K562 (cell line): Measurements from ENCODE around the gene TRMT2A. TPM values are rescaled to one million over a fixed set of nuclear protein-coding genes. Genes with fewer than 3 reads are reported as not detected.

Experiments used
- ATAC-seq: fragments of 200-7000 bp; cut with Tn5 transposase; 3 replicates; pipeline ENCODE4 v1.9.1; 2020; ENCODE audit warnings: moderate library complexity
- BruUV-seq: library from RNA; stranded (reverse); fragments of 400-500 nt; replicated peaks from 2 replicates; lab custom pipeline; 2021; lab: Mats Ljungman, UMichigan
- CTCF ChIA-PET: fragments of 300-600 bp; formaldehyde crosslinking; extraction: SDS; loops from one replicate; lab custom pipeline; 2021; ENCODE audit warnings: low intra/inter-chr PET ratio; lab: Yijun Ruan, JAX
- POLR2A ChIA-PET: fragments of 300-600, 350-650 bp; sonication (Branson Sonifier 250); formaldehyde crosslinking; extraction: SDS; loops from one replicate; lab custom pipeline; 2021; ENCODE audit warnings: antibody characterized with exemption, inconsistent platforms; lab: Yijun Ruan, JAX
- DNase-seq, 4 experiments: peaks; one replicate each; pipeline versions ENCODE4 v3.0.0 to v3.0.0-alpha.2; 2011 to 2018; ENCODE audit warnings: low spot score in 3 of 4, mixed read lengths in 3 of 4; ENCODE audit errors: extremely low read depth in 1 of 4
- FAIRE-seq: peaks from 2 replicates; lab custom pipeline; 2011; peaks lifted over from hg19 to GRCh38; lab: Jason Lieb, UNC
- H2AFZ ChIP-seq: 2 replicates; pipeline ENCODE4 v1.6.0; 2011; ENCODE audit warnings: low read depth, low read length, control low read depth, inconsistent platforms
- H3K27ac ChIP-seq: fragments of 200-600 bp; 3 replicates; pipeline ENCODE4 v1.8.0; 2011; ENCODE audit warnings: low read depth, mild to moderate bottlenecking, control low read depth, inconsistent platforms, low read length, moderate library complexity, mixed read lengths; ENCODE audit errors: extremely low read depth
- H3K27me3 ChIP-seq, 2 experiments: fragments of 300-600 bp in 1 of 2; 2 replicates in 1 of 2; 3 replicates in 1 of 2; pipeline versions ENCODE4 v1.6.0 to v1.8.0; 2011; ENCODE audit warnings: inconsistent platforms in 2 of 2, low read length in 2 of 2, mild to moderate bottlenecking in 1 of 2, mixed read lengths in 1 of 2, moderate library complexity in 1 of 2; ENCODE audit not compliant: control insufficient read depth in 2 of 2, insufficient read depth in 2 of 2
- H3K36me3 ChIP-seq: fragments of 300-600 bp; 3 replicates; pipeline ENCODE4 v1.8.0; 2011; ENCODE audit warnings: mild to moderate bottlenecking, low read length, inconsistent platforms; ENCODE audit not compliant: control insufficient read depth, insufficient read depth
- H3K4me1 ChIP-seq, 2 experiments: fragments of 200-600 bp in 1 of 2; replicated peaks in 1 of 2; 2 replicates in 1 of 2; 3 replicates in 1 of 2; pipeline versions ENCODE4 v1.5.1 to v1.8.0; 2011; ENCODE audit warnings: inconsistent platforms in 2 of 2, low read length in 2 of 2, mild to moderate bottlenecking in 1 of 2, mixed read lengths in 1 of 2, moderate library complexity in 1 of 2; ENCODE audit not compliant: control insufficient read depth in 2 of 2, insufficient read depth in 2 of 2
- H3K4me2 ChIP-seq: 2 replicates; pipeline ENCODE4 v1.6.1; 2011; ENCODE audit warnings: low read length, control low read depth, inconsistent platforms, mixed read lengths; ENCODE audit not compliant: insufficient read depth
- H3K4me3 ChIP-seq: fragments of 200-600 bp; sonication (generic), shearing (Covaris generic); 2 replicates; pipeline ENCODE4 v1.5.1; 2016; ENCODE audit warnings: control low read depth, inconsistent platforms
- H3K79me2 ChIP-seq: fragments of 200-600 bp; 3 replicates; pipeline ENCODE4 v1.8.0; 2011; ENCODE audit warnings: low read length, inconsistent platforms; ENCODE audit not compliant: control insufficient read depth, insufficient read depth
- H3K9ac ChIP-seq, 2 experiments: 2 replicates each; pipeline versions ENCODE4 v1.6.0 to v1.6.1; 2011; ENCODE audit warnings: low read depth in 2 of 2, low read length in 2 of 2, control low read depth in 1 of 2, inconsistent platforms in 1 of 2, mild to moderate bottlenecking in 1 of 2, mixed read lengths in 1 of 2; ENCODE audit not compliant: insufficient read depth in 1 of 2
- H3K9me1 ChIP-seq: one replicate; pipeline ENCODE4 v1.6.0; 2011; ENCODE audit warnings: inconsistent platforms, mild to moderate bottlenecking, low read length, moderate library complexity; ENCODE audit not compliant: control insufficient read depth, insufficient read depth
- H3K9me3 ChIP-seq: replicated peaks from 2 replicates; pipeline ENCODE4 v1.5.1; 2011; ENCODE audit warnings: low read depth, low read length, inconsistent platforms; ENCODE audit not compliant: control insufficient read depth, insufficient read depth
- H4K20me1 ChIP-seq: replicated peaks from 2 replicates; pipeline ENCODE4 v1.6.1; 2011; ENCODE audit warnings: low read length, inconsistent platforms, mixed read lengths; ENCODE audit not compliant: control insufficient read depth, insufficient read depth
- ATF4 ChIP-seq: fragments of 450-650 bp; formaldehyde crosslinking; IDR thresholded peaks from 2 replicates; pipeline ENCODE4 v1.4.0; 2022; ENCODE audit warnings: mild to moderate bottlenecking, moderate library complexity
- CBFA2T2 ChIP-seq: fragments of 450-650 bp; conservative IDR thresholded peaks from 2 replicates; pipeline ENCODE4 v1.6.1; 2017; ENCODE audit warnings: mild to moderate bottlenecking
- HBP1 ChIP-seq: fragments of 450-650 bp; formaldehyde crosslinking; IDR thresholded peaks from 2 replicates; pipeline ENCODE4 v1.4.0; 2022; ENCODE audit warnings: missing genetic modification characterization
- HDAC6 ChIP-seq: IDR thresholded peaks from 2 replicates; pipeline ENCODE4 v1.6.1; 2012; ENCODE audit warnings: low read depth, mild to moderate bottlenecking, control low read depth, inconsistent platforms, low read length, moderate library complexity
- KLF10 ChIP-seq: fragments of 250-450 bp; sonication (Bioruptor Pico); IDR thresholded peaks from 2 replicates; pipeline ENCODE4 v1.6.1; 2021; ENCODE audit warnings: matching md5 sums
- L3MBTL2 ChIP-seq: fragments of 450-650 bp; IDR thresholded peaks from 2 replicates; pipeline ENCODE4 v1.6.1; 2016; ENCODE audit warnings: mild to moderate bottlenecking, moderate library complexity
- NFE2 ChIP-seq: IDR thresholded peaks from 2 replicates; pipeline ENCODE4 v1.6.1; 2014; ENCODE audit warnings: antibody characterized with exemption, low read depth
- PBX2 ChIP-seq, 2 experiments: IDR thresholded peaks in 1 of 2; conservative IDR thresholded peaks in 1 of 2; 2 replicates each; pipeline ENCODE4 v1.6.1; 2016; ENCODE audit warnings: low read depth in 2 of 2, mild to moderate bottlenecking in 1 of 2, missing compliant biosample characterization in 1 of 2, missing genetic modification characterization in 1 of 2, moderate library complexity in 1 of 2
- PTBP1 ChIP-seq: fragments of 200-400 bp; formaldehyde crosslinking; IDR thresholded peaks from 2 replicates; pipeline ENCODE4 v1.6.1; 2017; ENCODE audit warnings: low read depth, low read length
- USF1 ChIP-seq: sonication (generic); formaldehyde crosslinking; IDR thresholded peaks from 2 replicates; pipeline ENCODE4 v1.9.0; 2022; ENCODE audit warnings: mild to moderate bottlenecking, missing genetic modification reagents
- ZBTB26 ChIP-seq: fragments of 450-650 bp; formaldehyde crosslinking; IDR thresholded peaks from 2 replicates; pipeline ENCODE4 v1.4.0; 2022; ENCODE audit warnings: missing genetic modification characterization
- ZBTB34 ChIP-seq: fragments of 250-450 bp; sonication (Bioruptor Pico); IDR thresholded peaks from 2 replicates; pipeline ENCODE4 v1.8.0; 2021; ENCODE audit warnings: mild to moderate bottlenecking, moderate library complexity
- ZNF444 ChIP-seq: fragments of 250-450 bp; sonication (Bioruptor Pico); IDR thresholded peaks from 2 replicates; pipeline ENCODE4 v1.4.0; 2020; ENCODE audit warnings: mild to moderate bottlenecking, moderate library complexity
- ZNF57 ChIP-seq: fragments of 450-650 bp; formaldehyde crosslinking; IDR thresholded peaks from 2 replicates; pipeline ENCODE4 v1.4.0; 2020; ENCODE audit warnings: mild to moderate bottlenecking, moderate library complexity
- WGBS: fragments of 100-300 bp; shearing (Covaris generic); methylation state at CpG from one replicate; pipeline ENCODE4 v1.1.6; 2016; ENCODE audit warnings: low coverage, mixed read lengths; ENCODE audit not compliant: insufficient coverage; ENCODE audit errors: missing lambda C conversion rate; 5-methylcytosine and 5-hydroxymethylcytosine counted together
- in situ Hi-C: fragments of 300-500 bp; cut with MboI; formaldehyde crosslinking; loops from 4 replicates; pipeline ENCODE4 v1.15.0; 2018; ENCODE audit warnings: inconsistent platforms, mixed read lengths
- intact Hi-C: fragments of 100-400 bp; cut with micrococcal nuclease; formaldehyde crosslinking; loops from 2 replicates; pipeline ENCODE4 v1.14.2; 2022
- polyA plus RNA-seq, 8 experiments: library from polyadenylated mRNA; depleted of rRNA in 4 of 8; stranded (reverse) in 5 of 8; unstranded in 3 of 8; fragments of >200 nt; fragmentation: Nextera tagmentation in 2 of 8; fragmentation: Illumina TruSeq in 1 of 8; extraction: Ambion mirVana in 2 of 8; extraction: Trizol in 1 of 8; gene quantifications; 2 replicates each; pipeline versions ENCODE4 v1.2.1 to v1.2.3, GENCODE V29; 2011 to 2014; ENCODE audit warnings: inconsistent platforms in 1 of 8, missing spikeins in 1 of 8
- total RNA-seq, 7 experiments: library from RNA; depleted of rRNA in 6 of 7; stranded (reverse); fragments of >200 nt in 6 of 7; fragmentation: Illumina TruSeq in 2 of 7; extraction: Trizol in 2 of 7; gene quantifications; 2 replicates each; pipeline versions ENCODE4 v1.2.1 to v1.2.3, GENCODE V29; 2011 to 2021; ENCODE audit warnings: low replicate concordance in 1 of 7

The TRMT2A gene
- total and polyA plus RNA-seq, 9 of the 15 experiments (the other 6 are each of a cell fraction or from before 2014, with no cell fraction given): 1.6 to 265 (median 140) TPM

GRCh38 chr22:20085651-20086050 is 31.4 kb downstream of the TRMT2A start:
- H3K9me3 ChIP-seq: no peaks in the 10 kb centered on the region
- POLR2A ChIA-PET: interaction anchor here (0.9 to 19.4 kb wide), 6 partner anchors 8 to 111 kb away, joined by 3 to 513 read pairs (median 4); partner anchors contain the start of genes RANBP1 and TRMT2A
- no peak overlapping the region for H3K4me2 ChIP-seq
- H3K4me3 ChIP-seq: no peak overlapping the region
- no peaks in the 10 kb centered on the region for H3K27me3 ChIP-seq
- H3K27ac ChIP-seq: peak overlapping the region; percentile 76
- BruUV-seq: no TSS peak
- peaks cover 40 to 56% of the 10 kb centered on the region in 2 experiments for H3K4me1 ChIP-seq
- no peak overlapping the region for H2AFZ ChIP-seq
- ATAC-seq (no peak), DNase-seq (no peak), FAIRE-seq (no peak)
- H3K36me3 ChIP-seq: peaks cover 91% of the 10 kb centered on the region
- CTCF ChIA-PET: interaction anchor here (0.7 to 2.8 kb wide), 3 partner anchors 60 to 117 kb away, joined by 3 to 19 read pairs (median 6); no protein-coding TSS in a partner anchor
- in situ Hi-C loops (loop anchor here (5.0 kb wide), 1 partner anchor 113 kb away; no protein-coding TSS in a partner anchor), intact Hi-C loops (loop anchor here (1.0 kb wide), 3 partner anchors 60 to 115 kb away; partner anchors contain the start of gene TANGO2)
- H3K9ac ChIP-seq: peak overlapping the region; percentile 27 to 73
- H3K79me2 ChIP-seq: peaks cover 96% of the 10 kb centered on the region
- peaks cover 16% of the 10 kb centered on the region for H3K9me1 ChIP-seq
- 97% methylated on average over 20 of the region's 20 CpGs for WGBS
- H4K20me1 ChIP-seq: peaks cover 39% of the 10 kb centered on the region
- TF ChIP-seq HBP1 (CRISPR knock-in tag) (no peak), KLF10 (no peak), ATF4 (CRISPR knock-in tag) (no peak), PBX2 (CRISPR knock-in tag; IDR thresholded peaks at IDR 0.05; ENCODE audit: low read depth) (no peak), PBX2 (tag; conservative IDR thresholded peaks at IDR 0.05; ENCODE audit: low read depth) (no peak), ZBTB26 (CRISPR knock-in tag) (no peak), L3MBTL2 (no peak), HDAC6 (no peak), ZBTB34 (CRISPR knock-in tag) (no peak), PTBP1 (no peak), ZNF444 (no peak), USF1 (CRISPR knock-in tag) (no peak), NFE2 (no peak), ZNF57 (CRISPR knock-in tag) (no peak), CBFA2T2 (no peak)
